VCaP (cell line): ENCODE measurements around the gene ZNF800.

Experiments used
- H3K27ac ChIP-seq: fragments of 450-650 bp; 2 replicates; pipeline ENCODE4 v1.5.1; 2017
- TF ChIP-seq, protein P1 (sequence below): fragments of 450-650 bp; conservative IDR thresholded peaks from 2 replicates; pipeline ENCODE4 v1.5.1; 2017; ENCODE audit warnings: mild to moderate bottlenecking, moderate library complexity

Gene ZNF800

DNA sequence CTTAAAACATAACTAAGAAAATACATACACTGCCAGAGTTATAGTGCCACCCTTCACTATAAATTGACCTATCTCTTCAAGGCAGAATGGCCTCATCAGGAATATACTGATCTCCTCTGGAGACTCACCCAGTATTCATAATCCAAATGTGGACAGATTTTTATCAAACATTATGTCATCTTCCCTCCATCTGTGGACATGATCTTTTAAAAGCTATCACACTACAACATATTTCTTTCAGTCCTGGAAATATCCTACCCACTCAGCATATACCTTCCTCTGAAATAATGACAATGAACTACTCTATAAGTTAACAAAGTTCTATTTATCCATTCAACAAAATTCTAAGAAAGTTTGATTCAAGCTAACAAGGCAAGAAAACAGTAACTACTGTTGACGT is 3.2 kb downstream of the ZNF800 start:
- no peak overlapping the region for H3K27ac ChIP-seq
- TF ChIP-seq, protein P1, sequence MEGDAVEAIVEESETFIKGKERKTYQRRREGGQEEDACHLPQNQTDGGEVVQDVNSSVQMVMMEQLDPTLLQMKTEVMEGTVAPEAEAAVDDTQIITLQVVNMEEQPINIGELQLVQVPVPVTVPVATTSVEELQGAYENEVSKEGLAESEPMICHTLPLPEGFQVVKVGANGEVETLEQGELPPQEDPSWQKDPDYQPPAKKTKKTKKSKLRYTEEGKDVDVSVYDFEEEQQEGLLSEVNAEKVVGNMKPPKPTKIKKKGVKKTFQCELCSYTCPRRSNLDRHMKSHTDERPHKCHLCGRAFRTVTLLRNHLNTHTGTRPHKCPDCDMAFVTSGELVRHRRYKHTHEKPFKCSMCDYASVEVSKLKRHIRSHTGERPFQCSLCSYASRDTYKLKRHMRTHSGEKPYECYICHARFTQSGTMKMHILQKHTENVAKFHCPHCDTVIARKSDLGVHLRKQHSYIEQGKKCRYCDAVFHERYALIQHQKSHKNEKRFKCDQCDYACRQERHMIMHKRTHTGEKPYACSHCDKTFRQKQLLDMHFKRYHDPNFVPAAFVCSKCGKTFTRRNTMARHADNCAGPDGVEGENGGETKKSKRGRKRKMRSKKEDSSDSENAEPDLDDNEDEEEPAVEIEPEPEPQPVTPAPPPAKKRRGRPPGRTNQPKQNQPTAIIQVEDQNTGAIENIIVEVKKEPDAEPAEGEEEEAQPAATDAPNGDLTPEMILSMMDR, result no peak

DNA sequence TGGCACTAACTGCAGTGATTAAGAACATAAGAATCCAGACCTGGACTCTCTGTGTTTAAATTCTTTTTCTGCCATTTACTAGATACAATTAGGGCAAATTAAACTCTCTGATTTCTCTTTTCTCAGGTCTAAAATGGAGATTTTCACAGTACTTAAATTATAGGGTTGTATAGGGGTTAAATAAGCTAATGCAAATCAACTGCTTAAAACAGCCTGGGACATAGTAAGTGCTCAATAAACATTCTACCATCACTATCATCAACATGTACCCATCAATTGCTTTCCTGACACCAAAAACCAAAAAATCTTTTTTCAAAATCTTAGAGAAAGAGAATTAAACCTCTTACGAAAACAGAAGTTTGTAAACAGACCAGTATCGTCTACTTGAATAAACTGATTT is 4.5 kb downstream of the ZNF800 start:
- H3K27ac ChIP-seq, result no peak overlapping the region
- TF ChIP-seq, protein P1, result no peak

DNA sequence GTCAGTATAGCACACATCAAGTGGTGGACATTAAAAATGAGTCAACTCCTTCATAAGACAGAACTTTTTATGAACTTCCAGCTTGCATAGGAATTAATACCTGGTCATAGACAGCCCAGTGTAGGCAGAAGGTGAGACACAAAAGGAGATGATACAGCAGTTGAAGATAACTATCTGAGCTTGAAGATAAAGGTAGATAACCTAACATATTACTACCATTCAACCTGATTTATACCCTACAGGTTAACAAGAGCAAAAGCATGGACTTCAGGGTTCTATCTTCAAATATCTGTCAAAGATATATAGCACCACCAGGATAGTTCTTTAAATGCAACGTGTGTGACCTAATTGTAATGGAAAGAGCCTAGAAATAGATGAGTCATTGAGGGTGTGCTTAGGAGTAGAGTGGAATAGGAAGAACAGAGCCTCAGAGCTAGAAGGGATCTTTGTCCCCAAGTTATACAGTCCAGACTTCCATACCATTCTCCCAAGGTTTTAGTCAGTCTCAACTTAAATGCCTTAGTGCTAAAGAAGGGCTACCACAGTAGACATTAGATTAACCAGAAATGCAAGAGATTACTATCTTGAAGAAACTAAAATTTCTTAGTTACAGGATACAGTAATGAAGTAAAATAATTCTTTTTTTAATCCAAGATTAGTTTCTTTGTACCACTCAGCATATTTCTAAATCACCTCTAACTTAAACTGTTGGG is 9.2 kb downstream of the ZNF800 start:
- H3K27ac ChIP-seq, result no peak overlapping the region
- TF ChIP-seq, protein P1, result no peak

DNA sequence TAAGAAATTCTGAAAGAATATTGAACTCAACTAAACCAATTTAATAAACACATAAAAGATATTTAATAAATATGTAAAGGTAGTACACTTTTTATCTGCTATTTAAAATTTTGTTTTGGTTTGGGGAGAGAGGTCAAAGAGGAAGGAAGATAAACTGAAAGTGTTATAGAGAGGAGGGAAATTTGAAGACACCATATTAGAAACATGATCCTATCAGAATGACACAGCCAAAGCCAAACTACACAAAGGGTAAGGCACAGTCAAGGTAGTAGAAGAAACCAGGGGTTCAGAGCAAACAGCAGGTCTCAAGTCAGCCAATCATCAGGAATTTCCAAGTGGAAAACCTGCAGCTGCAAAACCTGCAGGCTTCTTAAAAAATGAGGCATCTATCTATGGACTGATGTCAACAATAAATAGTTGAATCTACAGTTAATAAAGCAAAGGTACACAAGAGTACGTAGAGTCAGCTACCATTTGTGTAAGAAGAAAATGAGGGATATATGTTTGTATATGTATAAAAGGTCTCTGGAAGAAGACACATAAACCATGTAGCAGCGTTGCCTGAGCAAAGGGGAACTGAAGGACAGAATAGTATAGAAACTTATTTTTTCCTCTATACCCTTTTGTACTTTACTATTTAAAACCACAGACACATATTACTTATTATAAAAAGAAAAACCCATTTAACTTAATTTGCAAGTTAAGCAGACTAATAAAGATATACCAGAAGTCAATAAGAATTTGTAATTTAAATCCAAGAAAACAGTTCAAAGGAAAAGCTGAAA is 10.0 kb downstream of the ZNF800 start:
- no peak overlapping the region for H3K27ac ChIP-seq
- TF ChIP-seq, protein P1, result no peak

DNA sequence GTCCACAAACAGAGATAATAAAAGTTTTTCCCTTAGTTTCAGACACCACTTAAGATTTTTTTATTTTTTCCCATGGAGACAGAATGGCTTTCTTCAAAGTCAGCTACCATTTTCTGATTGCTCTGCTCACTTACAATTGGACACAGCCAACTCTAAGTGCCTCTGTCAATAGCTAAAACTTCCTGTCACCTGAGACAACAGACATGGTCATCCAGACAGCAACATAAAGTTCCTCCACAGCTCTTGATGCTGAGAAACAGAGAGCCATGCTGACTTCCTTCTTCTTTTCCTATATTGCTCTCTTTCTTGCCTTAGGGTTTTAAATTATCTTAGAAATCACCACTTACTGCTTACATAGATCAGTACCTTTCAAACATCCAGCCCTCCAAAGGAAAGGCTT is 12.0 kb downstream of the ZNF800 start:
- no peak overlapping the region for H3K27ac ChIP-seq
- TF ChIP-seq, protein P1, result no peak

DNA sequence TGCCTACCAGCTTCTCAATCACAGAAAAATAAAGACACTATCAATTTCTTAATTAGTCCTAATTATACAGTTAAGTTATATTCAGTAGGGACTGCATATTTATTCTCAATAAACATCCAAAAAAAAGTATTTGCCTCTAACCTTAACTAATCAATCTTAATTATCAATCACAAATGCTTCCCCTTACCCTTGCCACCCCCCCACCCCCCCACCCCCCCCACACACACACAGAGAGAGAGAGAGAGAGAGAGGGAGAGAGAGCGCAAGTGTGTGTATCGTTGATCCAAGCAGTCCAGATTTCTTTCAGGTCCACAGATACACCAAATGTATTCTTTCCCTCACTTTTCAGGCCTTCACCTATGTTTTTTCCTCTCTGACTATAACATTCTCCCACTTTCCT is 12.9 kb downstream of the ZNF800 start:
- TF ChIP-seq, protein P1, result no peak

DNA sequence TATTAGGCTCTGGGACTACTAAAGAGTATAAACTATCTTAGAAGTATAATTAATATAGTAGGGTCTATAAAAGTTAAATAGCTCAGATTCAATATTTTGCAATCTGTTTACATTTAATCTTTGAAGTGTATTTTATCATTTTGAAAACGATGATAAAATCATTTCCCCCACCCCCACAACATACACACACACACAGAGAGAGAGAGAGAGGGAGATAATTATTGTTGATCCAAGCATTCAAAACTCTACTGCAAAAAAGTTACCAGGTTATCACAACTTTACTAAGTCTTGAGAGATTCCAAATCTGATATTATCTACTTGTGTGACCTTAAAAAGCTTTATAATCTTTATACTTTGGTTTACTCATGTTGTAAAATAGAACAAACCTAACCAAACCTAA is 14.0 kb downstream of the ZNF800 start:
- TF ChIP-seq, protein P1, result no peak
- H3K27ac ChIP-seq, result no peak overlapping the region

More for the DNA sequence above, 12.9 kb downstream of the ZNF800 start:
- H3K27ac ChIP-seq, result no peak overlapping the region
